Mammary epithelial cell (primary cell): Measurements from ENCODE around the gene RBP3.

Source experiments
- CTCF ChIP-seq, 2 donors: IDR thresholded peaks in 1 of 2; conservative IDR thresholded peaks in 1 of 2; 2 replicates each; pipeline ENCODE4 v1.5.1; 2011 to 2012; ENCODE audit warnings: inconsistent platforms in 2 of 2, low read length in 2 of 2, mild to moderate bottlenecking in 2 of 2, control low read depth in 1 of 2, low read depth in 1 of 2; ENCODE audit not compliant: insufficient read depth in 1 of 2; ENCODE audit errors: extremely low read depth in 1 of 2
- EZH2 ChIP-seq: IDR thresholded peaks from 2 replicates; pipeline ENCODE4 v1.6.1; 2012; ENCODE audit warnings: low read length, inconsistent platforms, borderline replicate concordance

GRCh38 chr10:47309408-47310089, 38.6 kb upstream of the RBP3 start:
- no peak for TF ChIP-seq EZH2
- TF ChIP-seq CTCF (conservative IDR thresholded peaks at IDR 0.05 in 1 of 2, IDR thresholded peaks at IDR 0.05 in 1 of 2; ENCODE audit: extremely low read depth in 1 of 2, insufficient read depth in 1 of 2, low read depth in 1 of 2, low read length in 2 of 2) = peak; percentile 41 to 46
